Natural killer cell (primary cell): ENCODE results near the gene C19orf38. TPM values are rescaled to one million over a fixed set of nuclear protein-coding genes. Genes with fewer than 3 reads are reported as not detected.
"Not testable (repeated sequence)": the region's sequence is repeated elsewhere in the genome, so short reads cannot be mapped to it uniquely, and the experiment has no call there.

Experiments used
- ATAC-seq, 3 donors: fragments of 150-1000 bp in 2 of 3; fragments of 200-7000 bp in 1 of 3; cut with Tn5 transposase; 1 replicate in 1 of 3; 2 replicates in 2 of 3; pipeline ENCODE4 v1.10.0; 2021; ENCODE audit warnings: mild to moderate bottlenecking in 2 of 3, moderate library complexity in 2 of 3
- DNase-seq, 2 donors: peaks; one replicate each; pipeline versions ENCODE4 v3.0.0 to v3.0.0-alpha.2; 2013 to 2021; ENCODE audit warnings: mixed read lengths in 1 of 2
- H3K27ac ChIP-seq: one replicate; pipeline ENCODE4 v1.5.1; 2013; ENCODE audit warnings: mild to moderate bottlenecking, low read length
- H3K27me3 ChIP-seq: one replicate; pipeline ENCODE4 v1.6.1; 2013; ENCODE audit warnings: low read length; ENCODE audit not compliant: control insufficient read depth, insufficient read depth
- H3K36me3 ChIP-seq: one replicate; pipeline ENCODE4 v1.6.1; 2013; ENCODE audit warnings: low read length; ENCODE audit not compliant: control insufficient read depth, insufficient read depth
- H3K4me1 ChIP-seq: one replicate; pipeline ENCODE4 v1.6.1; 2013; ENCODE audit warnings: low read length; ENCODE audit not compliant: control insufficient read depth, insufficient read depth
- H3K4me3 ChIP-seq: one replicate; pipeline ENCODE4 v1.5.1; 2013; ENCODE audit warnings: low read length
- H3K9me3 ChIP-seq: one replicate; pipeline ENCODE4 v1.6.1; 2013; ENCODE audit warnings: low read length; ENCODE audit not compliant: control insufficient read depth, insufficient read depth
- H3K27ac Mint-ChIP-seq, 2 donors: one replicate each; pipeline ENCODE4 v1.8.0; 2022; ENCODE audit warnings: mild to moderate bottlenecking in 2 of 2, mixed read lengths in 2 of 2, moderate library complexity in 1 of 2
- H3K27me3 Mint-ChIP-seq, 2 donors: one replicate each; pipeline ENCODE4 v1.8.0; 2022; ENCODE audit warnings: low read depth in 2 of 2, mixed read lengths in 2 of 2
- H3K36me3 Mint-ChIP-seq: one replicate; pipeline ENCODE4 v1.8.0; 2022; ENCODE audit warnings: mixed read lengths
- H3K4me1 Mint-ChIP-seq, 2 donors: one replicate each; pipeline ENCODE4 v1.8.0; 2022; ENCODE audit warnings: mixed read lengths in 2 of 2
- H3K4me3 Mint-ChIP-seq: one replicate; pipeline ENCODE4 v1.8.0; 2022; ENCODE audit warnings: mild to moderate bottlenecking, moderate library complexity, mixed read lengths
- H3K9me3 Mint-ChIP-seq, 2 donors: one replicate each; pipeline ENCODE4 v1.8.0; 2022; ENCODE audit warnings: mixed read lengths in 2 of 2
- CTCF ChIP-seq: fragments of 200-600 bp; IDR thresholded peaks from one replicate; pipeline ENCODE4 v1.8.0; 2022; ENCODE audit warnings: antibody characterized with exemption
- WGBS: methylation state at CpG from one replicate; pipeline ENCODE4 v1.1.7; 2013; ENCODE audit warnings: missing lambda C conversion rate; ENCODE audit not compliant: insufficient coverage; 5-methylcytosine and 5-hydroxymethylcytosine counted together
- intact Hi-C: fragments of 100-400 bp; cut with micrococcal nuclease; formaldehyde crosslinking; loops from one replicate; pipeline ENCODE4 v1.14.2; 2022
- total RNA-seq, 4 donors: library from RNA; stranded (reverse); fragments of 120-200 nt in 1 of 4; gene quantifications; one replicate each; pipeline versions ENCODE4 v1.2.3 to v1.2.4, GENCODE V29; 2013 to 2022

C19orf38 gene
- total RNA-seq, 3 donors from 2014 or later (not counting 1 experiment from before 2014, with no cell fraction given): 2.9 to 9.9 (median 6.2) TPM

DNA sequence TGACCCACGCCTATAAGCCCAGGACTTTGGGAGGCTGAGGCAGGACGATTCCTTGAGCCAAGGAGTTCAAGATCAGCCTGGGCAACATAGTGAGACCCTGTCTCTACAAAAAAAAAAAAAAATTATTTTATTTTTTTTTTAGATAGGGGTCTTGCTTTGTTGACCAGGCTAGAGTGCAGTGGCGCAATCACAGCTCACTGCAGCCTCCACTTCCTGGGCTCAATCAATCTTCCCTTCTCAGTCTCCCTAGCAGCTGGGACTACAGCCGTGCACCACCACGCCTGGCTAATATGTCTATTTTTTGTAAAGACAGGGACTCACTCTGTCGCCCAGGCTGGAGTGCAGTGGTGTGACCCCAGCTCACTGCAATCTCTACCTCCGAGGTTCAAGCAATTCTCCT is 4.7 kb downstream of the C19orf38 start:
- intact Hi-C loops: no loop called here

DNA sequence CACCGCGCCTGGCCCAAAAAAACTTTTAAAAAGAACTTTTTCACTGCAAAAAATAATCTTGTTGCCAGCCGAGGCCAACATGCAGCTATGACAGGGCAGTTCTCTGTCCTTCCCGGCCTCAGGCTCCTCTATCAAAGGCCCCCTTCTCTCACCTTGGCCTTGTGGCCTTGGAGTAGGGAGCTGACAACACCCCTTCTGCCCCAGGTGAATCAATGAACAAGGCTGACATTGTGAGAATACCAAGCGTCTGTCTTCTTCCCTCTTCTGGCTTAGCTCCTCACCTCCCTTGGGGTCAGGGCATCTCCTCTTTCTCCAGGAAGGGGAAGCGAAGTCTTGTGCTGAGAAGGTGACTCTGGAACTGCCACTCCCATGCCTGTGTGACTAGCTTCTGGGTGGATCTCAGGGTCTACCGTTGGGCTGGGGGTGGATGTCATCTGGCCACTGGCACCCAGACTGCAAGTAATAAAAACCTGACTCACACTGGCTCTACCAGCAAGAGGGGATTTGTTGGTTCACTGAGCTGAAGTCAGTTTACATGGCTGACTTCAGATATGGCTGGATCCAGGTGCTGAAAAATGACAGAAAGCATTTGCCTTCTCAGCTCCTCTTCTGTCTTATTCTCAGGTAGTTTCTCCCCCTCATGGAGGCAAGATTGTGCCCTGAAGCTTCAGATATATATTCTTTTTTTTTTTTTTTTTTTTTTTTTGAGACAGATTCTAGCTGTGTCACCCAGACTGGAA is 6.3 kb downstream of the C19orf38 start:
- TF ChIP-seq CTCF: no peak
- DNase-seq (no peak), ATAC-seq (no peak)

More for the DNA sequence above, 4.7 kb downstream of the C19orf38 start:
- Histone ChIP-seq H3K36me3 (no peaks in the 10 kb centered on the region), H3K4me1 (peaks cover 9% of the 10 kb centered on the region), H3K27me3 (no peaks in the 10 kb centered on the region), H3K9me3 (no peaks in the 10 kb centered on the region), H3K27ac (no peak overlapping the region), H3K4me3 (no peak overlapping the region)
- Mint-ChIP-seq H3K4me3 (no peak overlapping the region), H3K9me3 (no peaks in the 10 kb centered on the region), H3K4me1 (peaks cover 5 to 6% of the 10 kb centered on the region in 2 donors), H3K36me3 (no peaks in the 10 kb centered on the region), H3K27me3 (no peaks in the 10 kb centered on the region), H3K27ac (no peak overlapping the region)
- WGBS: 93% methylated on average over 7 of the region's 7 CpGs
- ATAC-seq (no peak), DNase-seq (no peak)
- no peak for TF ChIP-seq CTCF

DNA sequence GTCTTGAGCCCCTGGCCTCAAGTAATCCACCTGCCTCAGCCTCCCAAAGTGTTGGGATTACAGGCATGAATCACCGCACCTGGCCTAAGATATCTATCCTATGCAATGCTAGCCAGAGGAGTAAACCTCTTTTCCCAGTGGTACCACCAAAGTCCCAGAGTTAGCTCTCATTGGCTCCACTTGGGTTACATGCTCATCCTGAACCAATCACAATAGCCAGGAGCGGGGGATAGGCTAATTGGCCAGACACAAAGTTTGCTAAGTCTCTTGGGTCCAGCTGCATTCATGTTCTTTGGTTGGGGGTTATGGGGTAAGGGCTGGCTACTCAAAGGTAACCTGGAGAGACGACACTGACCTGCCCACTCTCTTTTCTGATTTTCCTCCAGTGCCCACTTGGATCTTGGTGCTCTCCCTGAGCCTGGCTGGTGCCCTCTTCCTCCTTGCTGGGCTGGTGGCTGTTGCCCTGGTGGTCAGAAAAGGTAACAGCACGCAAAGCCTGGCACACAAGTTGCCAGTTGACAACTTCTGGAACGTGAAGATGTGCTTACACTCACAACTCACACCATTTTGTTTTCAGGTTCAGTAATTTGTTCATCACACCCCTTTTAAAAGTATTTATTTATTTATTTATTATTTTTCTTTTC is 7.8 kb downstream of the C19orf38 start:
- no peaks in the 10 kb centered on the region for H3K9me3 Mint-ChIP-seq
- intact Hi-C loops: no loop called here
- 84% methylated on average over 5 of the region's 5 CpGs for WGBS
- H3K4me3 Mint-ChIP-seq: no peak overlapping the region
- no peaks in the 10 kb centered on the region for H3K27me3 Mint-ChIP-seq
- H3K36me3 Mint-ChIP-seq: no peaks in the 10 kb centered on the region
- H3K27ac ChIP-seq: no peak overlapping the region
- H3K27ac Mint-ChIP-seq: no peak overlapping the region
- DNase-seq: peak in 1 of 2 donors; percentile 60
- H3K4me1 ChIP-seq: no peaks in the 10 kb centered on the region
- H3K36me3 ChIP-seq: no peaks in the 10 kb centered on the region
- no peak overlapping the region for H3K4me3 ChIP-seq
- no peaks in the 10 kb centered on the region for H3K27me3 ChIP-seq
- TF ChIP-seq CTCF: peak; percentile 32
- no peaks in the 10 kb centered on the region for H3K9me3 ChIP-seq
- H3K4me1 Mint-ChIP-seq: no peaks in the 10 kb centered on the region
- ATAC-seq: peak in 2 of 3 donors; percentile 60 to 75

More for the DNA sequence above, 6.3 kb downstream of the C19orf38 start:
- Histone ChIP-seq H3K27me3 (no peaks in the 10 kb centered on the region), H3K4me1 (no peaks in the 10 kb centered on the region), H3K27ac (no peak overlapping the region), H3K9me3 (no peaks in the 10 kb centered on the region), H3K36me3 (no peaks in the 10 kb centered on the region), H3K4me3 (no peak overlapping the region)
- 85% methylated on average over 7 of the region's 7 CpGs for WGBS
- Mint-ChIP-seq H3K4me1 (no peaks in the 10 kb centered on the region), H3K27me3 (no peaks in the 10 kb centered on the region), H3K27ac (no peak overlapping the region), H3K36me3 (no peaks in the 10 kb centered on the region), H3K9me3 (no peaks in the 10 kb centered on the region), H3K4me3 (no peak overlapping the region)
- intact Hi-C loops: no loop called here

- H3K27ac ChIP-seq, H3K27me3 Mint-ChIP-seq, ATAC-seq, H3K9me3 Mint-ChIP-seq, intact Hi-C loops, H3K27ac Mint-ChIP-seq, H3K9me3 ChIP-seq, H3K4me1 ChIP-seq, H3K4me1 Mint-ChIP-seq, DNase-seq, H3K36me3 ChIP-seq, H3K27me3 ChIP-seq, H3K4me3 Mint-ChIP-seq, H3K4me3 ChIP-seq, H3K36me3 Mint-ChIP-seq: not testable (repeated sequence)
- WGBS: 89% methylated on average over 1 of the region's 1 CpG
Measured at GRCh38 chr19:10856899-10857298, 8.7 kb downstream of the C19orf38 start.
